HepG2 (cell line): ENCODE data around the gene ARHGAP19. TPM values are rescaled to one million over a fixed set of nuclear protein-coding genes. Genes with fewer than 3 reads are reported as not detected.
A peak's percentile ranks its signal among the peaks of the same experiment; 100 is the strongest.

Experiments used
- ATAC-seq: fragments of 200-7000 bp; cut with Tn5 transposase; 3 replicates; pipeline ENCODE4 v1.9.1; 2020; ENCODE audit warnings: mild to moderate bottlenecking, moderate library complexity
- BruUV-seq: library from RNA; stranded (reverse); fragments of 400-500 nt; replicated peaks from 2 replicates; lab custom pipeline; 2021; lab: Mats Ljungman, UMichigan
- CTCF ChIA-PET: fragments of 300-600 bp; formaldehyde crosslinking; extraction: SDS; loops from one replicate; lab custom pipeline; 2021; ENCODE audit warnings: low total read pairs, inconsistent platforms, low intra/inter-chr PET ratio; lab: Yijun Ruan, JAX
- POLR2A ChIA-PET: fragments of 350-600 bp; sonication (Branson Sonifier 250); formaldehyde crosslinking; loops from one replicate; lab custom pipeline; 2020; ENCODE audit warnings: antibody characterized with exemption, inconsistent platforms; lab: Yijun Ruan, JAX
- DNase-seq: peaks from one replicate; pipeline ENCODE4 v3.0.0-alpha.2; 2015; ENCODE audit warnings: low spot score
- FAIRE-seq: peaks from 3 replicates; lab custom pipeline; 2011; peaks lifted over from hg19 to GRCh38; lab: Jason Lieb, UNC
- H2AFZ ChIP-seq: one replicate; pipeline ENCODE4 v1.6.1; 2011; ENCODE audit warnings: low read length, inconsistent platforms
- H3K27ac ChIP-seq: fragments of 300-600 bp; 3 replicates; pipeline ENCODE4 v1.8.0; 2011; ENCODE audit warnings: mixed run types, mild to moderate bottlenecking, mixed read lengths, low read length, inconsistent platforms; ENCODE audit not compliant: insufficient read depth; ENCODE audit errors: extremely low read length
- H3K27me3 ChIP-seq, 2 experiments: fragments of 200-600 bp in 1 of 2; 2 replicates in 1 of 2; 3 replicates in 1 of 2; pipeline versions ENCODE4 v1.6.0 to v1.8.0; 2011; ENCODE audit warnings: low read length in 2 of 2, mild to moderate bottlenecking in 2 of 2, moderate library complexity in 2 of 2, inconsistent platforms in 1 of 2; ENCODE audit not compliant: insufficient read depth in 2 of 2, control insufficient read depth in 1 of 2
- H3K36me3 ChIP-seq, 2 experiments: fragments of 200-600 bp in 1 of 2; replicated peaks in 1 of 2; 2 replicates in 1 of 2; 3 replicates in 1 of 2; pipeline versions ENCODE4 v1.5.1 to v1.8.0; 2011; ENCODE audit warnings: low read length in 2 of 2, inconsistent platforms in 1 of 2; ENCODE audit not compliant: insufficient read depth in 2 of 2, control insufficient read depth in 1 of 2
- H3K4me1 ChIP-seq: 2 replicates; pipeline ENCODE4 v1.5.1; 2012; ENCODE audit warnings: low read length, inconsistent platforms; ENCODE audit not compliant: insufficient read depth
- H3K4me2 ChIP-seq: 2 replicates; pipeline ENCODE4 v1.6.0; 2011; ENCODE audit warnings: low read depth, low read length, inconsistent platforms
- H3K4me3 ChIP-seq, 3 experiments: fragments of 200-600 bp in 1 of 3; sonication (generic), shearing (Covaris generic) in 1 of 3; replicated peaks in 1 of 3; 2 replicates each; pipeline ENCODE4 v1.5.1; 2011 to 2016; ENCODE audit warnings: low read length in 3 of 3, inconsistent platforms in 2 of 3, low read depth in 2 of 3, mild to moderate bottlenecking in 2 of 3, control low read depth in 1 of 3, mixed read lengths in 1 of 3; ENCODE audit not compliant: insufficient read depth in 1 of 3
- H3K79me2 ChIP-seq: one replicate; pipeline ENCODE4 v1.6.1; 2011; ENCODE audit warnings: low read length, inconsistent platforms; ENCODE audit not compliant: insufficient read depth
- H3K9ac ChIP-seq: 2 replicates; pipeline ENCODE4 v1.6.0; 2011; ENCODE audit warnings: mild to moderate bottlenecking, low read depth, low read length, inconsistent platforms; ENCODE audit not compliant: insufficient read depth
- H3K9me3 ChIP-seq: 2 replicates; pipeline ENCODE4 v1.5.1; 2012; ENCODE audit warnings: mild to moderate bottlenecking, low read length
- H4K20me1 ChIP-seq: 2 replicates; pipeline ENCODE4 v1.6.0; 2011; ENCODE audit warnings: inconsistent platforms, mild to moderate bottlenecking, low read length, moderate library complexity; ENCODE audit not compliant: insufficient read depth
- GPN1 ChIP-seq: sonication (generic); formaldehyde crosslinking; IDR thresholded peaks from 2 replicates; pipeline ENCODE4 v1.5.1; 2020; ENCODE audit warnings: missing genetic modification reagents, borderline replicate concordance
- HNF4G ChIP-seq, 2 experiments: sonication (generic) in 1 of 2; formaldehyde crosslinking in 1 of 2; IDR thresholded peaks; 2 replicates each; pipeline versions ENCODE4 v1.4.0 to v1.6.1; 2011 to 2020; ENCODE audit warnings: borderline replicate concordance in 2 of 2, low read depth in 2 of 2, mild to moderate bottlenecking in 2 of 2, low read length in 1 of 2, missing genetic modification reagents in 1 of 2, moderate library complexity in 1 of 2
- HOXA3 ChIP-seq: sonication (generic); formaldehyde crosslinking; IDR thresholded peaks from 2 replicates; pipeline ENCODE4 v1.5.0; 2020; ENCODE audit warnings: missing genetic modification reagents
- MEIS2 ChIP-seq: sonication (generic); formaldehyde crosslinking; IDR thresholded peaks from 2 replicates; pipeline ENCODE4 v1.9.0; 2021; ENCODE audit warnings: mild to moderate bottlenecking, missing genetic modification reagents
- NFIC ChIP-seq: IDR thresholded peaks from 2 replicates; pipeline ENCODE4 v1.6.1; 2012; ENCODE audit warnings: mild to moderate bottlenecking, low read length, inconsistent platforms
- ZNF121 ChIP-seq: sonication (generic); formaldehyde crosslinking; IDR thresholded peaks from 2 replicates; pipeline ENCODE4 v1.5.0; 2020; ENCODE audit warnings: mild to moderate bottlenecking, missing genetic modification reagents
- ZNF598 ChIP-seq: sonication (generic); formaldehyde crosslinking; IDR thresholded peaks from 2 replicates; pipeline ENCODE4 v1.5.1; 2020; ENCODE audit warnings: mild to moderate bottlenecking, missing genetic modification reagents, borderline replicate concordance
- ZNF782 ChIP-seq: sonication (generic); formaldehyde crosslinking; IDR thresholded peaks from 2 replicates; pipeline ENCODE4 v1.4.0; 2020; ENCODE audit warnings: missing genetic modification reagents, mild to moderate bottlenecking, borderline replicate concordance
- WGBS: methylation state at CpG from one replicate; pipeline ENCODE4 v1.1.6; 2017; ENCODE audit warnings: low lambda C conversion rate; 5-methylcytosine and 5-hydroxymethylcytosine counted together
- in situ Hi-C: cut with HindIII; loops from 2 replicates; pipeline ENCODE4 v1.10.0; 2017; ENCODE audit warnings: low pct_unique_long_range_greater_than_20kb; ENCODE audit not compliant: extremely low pct_ligation_motif_present
- intact Hi-C: fragments of 100-400 bp; cut with micrococcal nuclease; formaldehyde crosslinking; loops from one replicate; pipeline ENCODE4 v1.10.0; 2022; ENCODE audit not compliant: unreplicated experiment
- polyA plus RNA-seq, 8 experiments: library from polyadenylated mRNA; depleted of rRNA in 3 of 8; stranded (reverse) in 7 of 8; unstranded in 1 of 8; fragments of >200 nt; fragmentation: Illumina TruSeq in 4 of 8; extraction: Trizol in 4 of 8; gene quantifications; 2 replicates each; pipeline versions ENCODE4 v1.2.1 to v1.2.3, GENCODE V29; 2011 to 2016; ENCODE audit warnings: low read depth in 4 of 8, missing spikeins in 1 of 8, mixed read lengths in 1 of 8; ENCODE audit not compliant: insufficient read depth in 1 of 8
- total RNA-seq, 5 experiments: library from RNA; depleted of rRNA; stranded (reverse); fragments of >200 nt; fragmentation: Illumina TruSeq; extraction: Trizol; gene quantifications; 2 replicates each; pipeline ENCODE4 v1.2.3, GENCODE V29; 2016; ENCODE audit warnings: low read depth in 1 of 5

The ARHGAP19 gene
- total and polyA plus RNA-seq, 2 of the 13 experiments (the other 11 are each of a cell fraction or from before 2014, with no cell fraction given) = 7.6 to 10.0 TPM

DNA sequence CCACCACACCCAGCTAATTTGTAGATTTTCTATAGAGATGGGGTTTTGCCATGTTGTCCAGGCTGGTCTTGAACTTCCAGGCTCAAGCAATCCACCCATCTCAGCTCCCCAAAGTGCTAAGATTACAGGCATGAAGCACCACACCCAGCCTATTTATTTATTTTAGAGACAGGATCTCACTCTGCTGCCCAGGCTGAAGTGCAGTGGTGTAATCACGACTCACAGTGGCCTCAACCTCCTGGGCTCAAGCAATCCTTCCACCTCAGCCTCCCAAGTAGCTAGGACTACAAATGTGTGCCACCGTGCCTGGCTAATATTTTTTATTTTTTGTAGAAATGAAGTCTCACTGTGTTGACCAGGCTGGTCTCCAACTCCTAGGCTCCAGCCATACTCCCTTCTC, 49.0 kb upstream of the ARHGAP19 start:
- Histone ChIP-seq H2AFZ (no peak overlapping the region), H3K27me3 (no peaks in the 10 kb centered on the region)
- intact Hi-C loops = no loop called here
- TF ChIP-seq HOXA3 (CRISPR knock-in tag) = no peak
- peak; percentile 59 for TF ChIP-seq ZNF121 (CRISPR knock-in tag)
- TF ChIP-seq NFIC = no peak
- TF ChIP-seq, all 625 proteins: peak for 1
- Histone ChIP-seq H3K4me3 (no peak overlapping the region), H4K20me1 (no peaks in the 10 kb centered on the region), H3K36me3 (no peaks in the 10 kb centered on the region), H3K4me2 (no peak overlapping the region), H3K4me1 (peaks cover 11% of the 10 kb centered on the region), H3K9me3 (no peaks in the 10 kb centered on the region), H3K27ac (no peak overlapping the region), H3K9ac (no peak overlapping the region), H3K79me2 (no peaks in the 10 kb centered on the region)
- 25% methylated on average over 2 of the region's 2 CpGs for WGBS
- ATAC-seq = no peak
- FAIRE-seq = no peak
- ChIA-PET CTCF (no interaction called here), POLR2A (no interaction called here)
- no TSS peak for BruUV-seq
- in situ Hi-C loops = no loop called here
- DNase-seq = no peak

DNA sequence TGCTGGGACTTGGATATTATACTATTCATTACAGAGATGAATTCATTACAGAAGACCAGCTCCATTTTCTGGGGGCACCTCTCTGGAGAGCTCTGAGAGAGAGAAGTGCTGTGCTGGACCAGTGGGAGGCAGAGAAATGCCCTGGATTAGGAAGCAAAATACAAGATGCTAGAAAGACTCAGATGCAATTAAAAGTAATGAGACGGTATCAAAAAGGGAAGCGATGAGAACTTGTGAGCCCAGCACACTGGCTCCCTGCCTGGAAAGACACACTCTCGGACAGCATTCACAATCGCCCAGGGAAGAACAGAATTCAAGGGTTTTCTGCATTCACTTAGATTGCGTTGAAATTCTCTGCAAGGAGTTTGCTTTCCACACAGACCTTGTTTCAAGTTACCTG, 45.6 kb upstream of the ARHGAP19 start:
- no peaks in the 10 kb centered on the region for H3K9me3 ChIP-seq
- no peak overlapping the region for H2AFZ ChIP-seq
- no peak overlapping the region for H3K4me3 ChIP-seq
- FAIRE-seq (no peak), DNase-seq (no peak), ATAC-seq (no peak)
- no TSS peak for BruUV-seq
- ChIA-PET POLR2A (no interaction called here), CTCF (no interaction called here)
- H3K4me2 ChIP-seq = no peak overlapping the region
- 74% methylated on average over 5 of the region's 5 CpGs for WGBS
- peaks cover 10% of the 10 kb centered on the region for H3K79me2 ChIP-seq
- no peak overlapping the region for H3K27ac ChIP-seq
- intact Hi-C loops = no loop called here
- TF ChIP-seq MEIS2 = no peak
- no peak for TF ChIP-seq ZNF598 (CRISPR knock-in tag)
- no peak for TF ChIP-seq HNF4G (IDR thresholded peaks at IDR 0.05; ENCODE audit: borderline replicate concordance, low read depth, low read length)
- no peak for TF ChIP-seq HNF4G (CRISPR knock-in tag; IDR thresholded peaks at IDR 0.05; ENCODE audit: borderline replicate concordance, low read depth)
- no peak for TF ChIP-seq ZNF782
- TF ChIP-seq GPN1 (CRISPR knock-in tag) = no peak
- in situ Hi-C loops = no loop called here
- no peaks in the 10 kb centered on the region for H3K36me3 ChIP-seq
- no peak overlapping the region for H3K9ac ChIP-seq
- no peaks in the 10 kb centered on the region for H4K20me1 ChIP-seq
- no peaks in the 10 kb centered on the region for H3K27me3 ChIP-seq
- H3K4me1 ChIP-seq = peaks cover 25% of the 10 kb centered on the region
